Measurements from ENCODE around the gene TFAP2B.

Gene TFAP2B

GRCh38 chr6:50849796-50850180, 31.1 kb downstream of the TFAP2B start:
- DNase-seq = no peak

- no peak for DNase-seq
These were observed 31.8 kb downstream of the TFAP2B start for GRCh38 chr6:50850223-50851048.

- no peak for DNase-seq
These were observed 32.6 kb downstream of the TFAP2B start for GRCh38 chr6:50851049-50851845.

- no peak for DNase-seq
These were observed 35.3 kb downstream of the TFAP2B start for GRCh38 chr6:50853939-50854338.

- no peak for DNase-seq
These were observed 43.0 kb downstream of the TFAP2B start for GRCh38 chr6:50861692-50862091.

- no peak for DNase-seq
These were observed 43.5 kb downstream of the TFAP2B start for GRCh38 chr6:50862176-50862575.

GRCh38 chr6:50864601-50865000, 45.9 kb downstream of the TFAP2B start:
- DNase-seq = no peak

GRCh38 chr6:50868466-50868865, 49.8 kb downstream of the TFAP2B start:
- no peak for DNase-seq

- no peak for DNase-seq
These were observed 54.5 kb downstream of the TFAP2B start for GRCh38 chr6:50873167-50873566.

GRCh38 chr6:50884364-50884763, 65.7 kb downstream of the TFAP2B start:
- DNase-seq = no peak

- DNase-seq = no peak
These were observed 68.4 kb downstream of the TFAP2B start for GRCh38 chr6:50887112-50887511.

GRCh38 chr6:50889497-50889896, 70.8 kb downstream of the TFAP2B start:
- no peak for DNase-seq

GRCh38 chr6:50889935-50890334, 71.3 kb downstream of the TFAP2B start:
- no peak for DNase-seq

GRCh38 chr6:50890579-50890978, 71.9 kb downstream of the TFAP2B start:
- DNase-seq = no peak

- no peak for DNase-seq
These were observed 72.6 kb downstream of the TFAP2B start for GRCh38 chr6:50891290-50891689.
